ENCODE results near the gene BTNL9. TPM values are rescaled to one million over a fixed set of nuclear protein-coding genes. Genes with fewer than 3 reads are reported as not detected.

Gene BTNL9
- total and polyA plus RNA-seq, 2 of the 8 experiments (the other 6 are each of a cell fraction or from before 2014, with no cell fraction given), result 0.23 to 0.89 TPM

GRCh38 chr5:181062631-181063030, 22.6 kb downstream of the BTNL9 start:
- Histone ChIP-seq H3K56ac (replicated peaks; ENCODE audit: insufficient read length, low read depth, low read length) (no peak overlapping the region), H3K18ac (ENCODE audit: extremely low read depth, low read length) (no peak overlapping the region), H4K91ac (replicated peaks; ENCODE audit: insufficient read length, low read length) (no peak overlapping the region), H2BK15ac (ENCODE audit: low read length) (no peak overlapping the region), H3K14ac (ENCODE audit: insufficient read length) (no peak overlapping the region), H3K4me2 (ENCODE audit: insufficient read depth in 1 of 2, low read depth in 2 of 2, low read length in 2 of 2) (no peak overlapping the region), H3K27ac (ENCODE audit: low read depth, low read length) (no peak overlapping the region), H3K9me3 (ENCODE audit: insufficient read depth in 2 of 2, low read depth in 1 of 2, low read length in 1 of 2) (peaks cover 2 to 9% of the 10 kb centered on the region in 2 experiments; a peak in 3 of 4 replicates), H3K27me3 (replicated peaks in 1 of 4; ENCODE audit: control insufficient read depth in 3 of 4, extremely low read depth in 1 of 4, insufficient read depth in 3 of 4, low read length in 3 of 4) (peaks cover 33 to 47% (median 45%) of the 10 kb centered on the region in 4 experiments), H3K23me2 (ENCODE audit: low read depth, low read length) (peaks cover 6% of the 10 kb centered on the region; the same call in 1 of the 2 replicates), H4K8ac (ENCODE audit: extremely low read depth, insufficient read depth, low read length) (no peak overlapping the region), H3K4me3 (ENCODE audit: extremely low read depth in 1 of 4, insufficient read depth in 2 of 4, low read depth in 3 of 4, low read length in 4 of 4) (no peak overlapping the region), H3K79me2 (ENCODE audit: control insufficient read depth in 1 of 2, insufficient read depth in 2 of 2, low read length in 2 of 2) (no peaks in the 10 kb centered on the region), H3K79me1 (ENCODE audit: low read depth, low read length) (no peaks in the 10 kb centered on the region), H2AFZ (ENCODE audit: low read length) (no peak overlapping the region), H3K4me1 (replicated peaks in 1 of 4; ENCODE audit: control insufficient read depth in 3 of 4, insufficient read depth in 4 of 4, low read length in 3 of 4) (peaks cover 0 to 4% (median 3%) of the 10 kb centered on the region in 4 experiments; a peak in 3 of 7 replicates), H3K4ac (replicated peaks; ENCODE audit: insufficient read length, low read depth, low read length) (no peak overlapping the region), H3K9ac (replicated peaks in 1 of 4; ENCODE audit: extremely low read depth in 1 of 4, low read depth in 3 of 4, low read length in 3 of 4) (no peak overlapping the region), H2BK120ac (replicated peaks; ENCODE audit: low read depth, low read length) (no peak overlapping the region), H3K23ac (ENCODE audit: insufficient read length) (no peak overlapping the region), H2BK12ac (ENCODE audit: low read depth, low read length) (no peak overlapping the region), H3K36me3 (ENCODE audit: control insufficient read depth in 2 of 4, insufficient read depth in 4 of 4, low read length in 3 of 4) (0 out of 8 replicates have a peak, but pooled peaks cover 0 to 2% (median 0%) of the 10 kb centered on the region in 4 experiments), H4K20me1 (replicated peaks in 1 of 2; ENCODE audit: control insufficient read depth in 1 of 2, insufficient read depth in 2 of 2, low read length in 2 of 2) (peaks cover 2% of the 10 kb centered on the region in 2 experiments), H2BK20ac (ENCODE audit: low read length) (no peak overlapping the region), H4K5ac (ENCODE audit: insufficient read length, low read depth, low read length) (no peak overlapping the region), H2BK5ac (ENCODE audit: low read depth, low read length) (no peak overlapping the region), H2AK5ac (ENCODE audit: low read depth, low read length) (no peak overlapping the region)
- DNase-seq (ENCODE audit: low read depth in 1 of 2, low spot score in 2 of 2), result no peak
- POLR2A ChIA-PET (ENCODE audit: partially characterized antibody), result no interaction called here
- CTCF ChIA-PET (ENCODE audit: partially characterized antibody), result interaction anchor here (0.7 to 0.8 kb wide), 2 partner anchors 12 to 24 kb away, joined by 3 to 4 read pairs; no protein-coding TSS in a partner anchor
- WGBS, 2 experiments (ENCODE audit: extremely low coverage in 1 of 2, insufficient coverage in 1 of 2, insufficient read length in 1 of 2, insufficient replicate concordance in 2 of 2, low coverage in 1 of 2, low lambda C conversion rate in 2 of 2, missing lambda C conversion rate in 1 of 2), result 78 to 100% methylated on average over 2 to 6 of the region's 6 CpGs
- FAIRE-seq, result no peak
- TF ChIP-seq CEBPB (IDR thresholded peaks at IDR 0.05; ENCODE audit: low read depth, low read length), result no peak
